Umbilical cord (tissue), 2 donors: ENCODE data around the gene ANKRD36. TPM values are rescaled to one million over a fixed set of nuclear protein-coding genes. Genes with fewer than 3 reads are reported as not detected.
"Not testable (repeated sequence)": the region's sequence is repeated elsewhere in the genome, so short reads cannot be mapped to it uniquely, and the experiment has no call there.

Experiments
- DNase-seq: peaks from one replicate; pipeline ENCODE4 v3.0.0-alpha.2; 2015; ENCODE audit warnings: low spot score
- total RNA-seq: library from RNA; depleted of rRNA; stranded (reverse); fragments of >200 nt; gene quantifications from one replicate; pipeline ENCODE4 v1.2.3, GENCODE V29; 2014; ENCODE audit warnings: low replicate concordance; ENCODE audit not compliant: insufficient read depth

The ANKRD36 gene
- total RNA-seq, 1 donor from 2014 or later, result 145 TPM

DNA sequence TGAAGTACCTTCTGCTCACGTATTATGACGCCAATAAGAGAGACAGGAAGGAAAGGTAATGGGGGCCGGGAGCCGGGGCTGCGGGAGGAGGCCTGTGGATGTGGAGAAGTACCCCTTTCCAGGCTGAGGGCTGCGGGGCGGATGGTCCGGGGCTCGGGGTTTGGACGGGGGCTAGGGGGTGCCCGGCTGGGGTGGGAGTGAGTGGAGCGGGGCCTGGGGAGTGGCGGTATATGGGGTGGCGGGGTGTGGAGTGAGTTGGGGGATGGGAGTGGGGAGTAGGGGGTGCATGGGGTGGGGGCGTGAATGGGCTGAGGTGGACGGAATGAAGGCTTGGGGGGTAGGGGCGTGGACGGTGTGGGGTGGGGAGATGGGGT, 916 bp downstream of the ANKRD36 start:
- not testable (repeated sequence) for DNase-seq

- DNase-seq, result not testable (repeated sequence)
Observed at GRCh38 chr2:97129090-97129489, 16.1 kb downstream of the ANKRD36 start.

DNA sequence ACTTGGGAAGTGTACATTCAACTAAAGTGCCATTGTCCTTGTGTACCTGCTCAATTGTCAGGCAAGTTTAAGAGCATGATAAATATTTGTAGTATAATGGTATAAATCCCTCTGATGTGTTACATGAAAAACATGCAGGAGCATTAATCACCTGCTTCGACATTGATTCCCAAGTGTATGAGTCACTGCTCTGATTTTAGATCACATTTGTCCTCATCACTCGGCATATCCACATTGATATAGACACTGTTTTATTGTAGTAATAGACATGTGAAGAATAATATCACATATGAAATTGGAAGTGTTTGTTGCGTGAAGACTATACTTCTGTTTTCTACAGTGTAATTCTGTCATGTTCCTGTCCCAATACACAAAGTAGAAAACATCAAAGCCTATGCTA, 31.1 kb downstream of the ANKRD36 start:
- DNase-seq, result not testable (repeated sequence)

GRCh38 chr2:97166548-97166947, 53.6 kb downstream of the ANKRD36 start:
- DNase-seq, result not testable (repeated sequence)

DNA sequence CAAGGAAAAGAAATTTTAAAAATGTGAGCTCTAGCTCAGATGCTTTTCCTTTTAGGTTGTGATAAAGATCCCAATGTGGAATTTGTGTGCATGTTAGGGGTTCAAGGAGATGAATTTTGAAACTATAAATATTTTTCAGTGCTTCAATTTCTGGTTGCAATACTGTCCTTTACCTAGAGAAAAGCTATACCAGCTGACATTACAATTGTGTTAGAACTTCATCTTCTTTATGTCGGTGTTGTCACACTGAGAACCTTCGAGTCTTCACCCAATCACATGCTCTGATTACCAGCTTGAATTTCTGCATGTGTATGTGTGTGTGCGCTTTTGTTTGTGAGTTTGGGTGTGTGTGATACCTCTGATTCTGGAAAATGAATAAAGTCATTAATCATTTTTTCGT, 55.0 kb downstream of the ANKRD36 start:
- not testable (repeated sequence) for DNase-seq

GRCh38 chr2:97168583-97168982, 55.6 kb downstream of the ANKRD36 start:
- not testable (repeated sequence) for DNase-seq

DNA sequence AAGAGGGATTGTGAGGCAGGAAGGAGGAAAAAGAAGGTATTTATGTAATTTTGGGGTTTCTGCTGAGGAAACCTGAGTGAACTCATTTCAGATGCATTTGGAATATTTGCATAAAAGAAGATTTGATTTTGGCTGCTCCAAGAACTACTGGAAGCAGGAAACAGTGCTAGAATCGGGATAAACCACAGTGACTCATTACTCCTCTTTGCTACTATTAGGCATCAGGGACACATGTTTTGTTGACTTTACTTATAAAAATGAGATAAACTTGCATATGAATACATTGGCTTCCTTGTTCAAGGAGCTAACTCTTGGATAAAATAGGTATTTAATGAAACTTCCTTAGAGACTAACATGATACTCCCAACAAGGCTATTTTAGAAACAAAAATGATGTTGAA, 67.4 kb downstream of the ANKRD36 start:
- DNase-seq, result not testable (repeated sequence)

- DNase-seq, result not testable (repeated sequence)
Observed at GRCh38 chr2:97195349-97195748, 82.4 kb downstream of the ANKRD36 start.

DNA sequence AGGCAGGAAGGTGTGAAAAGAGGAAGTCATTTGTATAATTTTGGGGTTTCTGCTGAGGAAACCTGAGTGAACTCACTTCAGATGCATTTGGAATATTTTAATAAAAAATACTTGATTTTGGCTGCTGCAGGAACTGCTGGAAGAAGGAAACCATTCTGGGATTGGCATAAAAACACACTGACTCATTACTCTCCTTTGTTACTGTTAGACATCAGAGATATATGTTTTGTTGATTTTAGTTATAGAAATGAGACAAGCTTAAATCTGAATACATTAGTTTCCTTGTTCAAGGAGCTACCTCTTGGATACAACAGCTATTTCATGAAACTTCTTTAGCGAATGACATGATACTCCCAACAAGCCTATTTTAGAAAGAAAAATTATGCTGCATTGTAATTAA, 84.3 kb downstream of the ANKRD36 start:
- not testable (repeated sequence) for DNase-seq

- DNase-seq, result not testable (repeated sequence)
Observed at GRCh38 chr2:97200887-97201286, 87.9 kb downstream of the ANKRD36 start.

GRCh38 chr2:97202643-97203250, 89.8 kb downstream of the ANKRD36 start:
- not testable (repeated sequence) for DNase-seq

DNA sequence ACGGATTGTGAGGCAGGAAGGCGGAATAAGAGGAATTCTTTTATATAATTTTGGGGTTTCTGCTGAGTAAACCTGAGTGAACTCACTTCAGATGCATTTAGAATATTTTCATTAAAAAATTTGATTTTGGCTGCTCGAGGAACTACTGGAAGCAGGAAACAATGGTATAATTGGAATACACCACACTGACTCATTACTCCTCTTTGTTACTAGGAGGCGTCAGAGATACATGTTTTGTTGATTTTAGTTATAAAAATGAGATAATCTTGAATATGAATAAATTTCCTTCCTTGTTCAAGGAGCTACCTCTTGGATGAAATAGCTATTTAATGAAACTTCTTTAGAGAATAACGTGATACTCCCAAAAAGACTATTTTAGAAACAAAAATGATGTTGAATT, 97.4 kb downstream of the ANKRD36 start:
- DNase-seq, result no peak

DNA sequence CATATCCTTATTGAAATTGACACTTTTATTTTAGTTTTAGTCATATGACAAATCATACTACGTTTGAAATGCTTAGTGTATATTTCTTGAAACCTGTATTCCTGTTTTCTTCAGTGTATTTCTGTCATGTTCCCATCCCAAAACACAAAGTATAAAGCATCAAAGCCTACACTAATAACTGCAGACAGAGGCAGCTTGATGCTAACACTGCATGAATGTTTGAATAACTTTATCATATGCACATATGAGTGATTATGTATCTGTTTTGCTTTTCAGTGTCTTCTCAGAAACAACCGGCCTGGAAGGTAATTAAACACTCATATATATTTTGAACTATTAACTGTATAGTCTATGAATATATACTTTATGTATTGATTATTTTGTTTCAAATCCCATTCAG, 102.1 kb downstream of the ANKRD36 start:
- DNase-seq, result not testable (repeated sequence)

DNA sequence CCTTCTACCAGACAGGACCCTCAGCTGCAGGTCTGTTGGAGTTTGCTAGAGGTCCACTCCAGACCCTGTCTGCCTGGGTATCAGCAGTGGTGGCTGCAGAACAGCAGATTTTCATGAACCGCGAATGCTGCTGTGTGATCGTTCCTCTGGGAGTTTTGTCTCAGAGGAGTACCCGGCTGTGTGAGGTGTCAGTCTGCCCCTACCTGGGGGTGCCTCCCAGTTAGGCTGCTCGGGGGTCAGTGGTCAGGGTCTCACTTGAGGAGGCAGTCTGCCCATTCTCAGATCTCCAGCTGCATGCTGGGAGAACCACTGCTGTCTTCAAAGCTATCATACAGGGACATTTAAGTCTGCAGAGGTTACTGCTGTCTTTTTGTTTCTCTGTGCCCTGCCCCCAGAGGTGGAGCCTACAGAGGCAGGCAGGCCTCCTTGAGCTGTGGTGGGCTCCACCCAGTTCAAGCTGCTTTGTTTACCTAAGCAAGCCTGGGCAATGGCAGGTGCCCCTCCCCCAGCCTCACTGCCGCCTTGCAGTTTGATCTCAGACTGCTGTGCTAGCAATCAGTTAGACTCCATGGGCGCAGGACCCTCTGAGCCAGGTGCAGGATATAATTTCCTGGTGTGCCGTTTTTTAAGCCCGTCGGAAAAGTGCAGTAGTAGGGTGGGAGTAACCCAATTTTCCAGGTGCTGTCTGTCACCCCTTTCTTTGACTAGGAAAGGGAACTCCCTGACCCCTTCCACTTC, 118.1 kb downstream of the ANKRD36 start:
- not testable (repeated sequence) for DNase-seq

- not testable (repeated sequence) for DNase-seq
Observed at GRCh38 chr2:97232981-97233380, 120.0 kb downstream of the ANKRD36 start.

DNA sequence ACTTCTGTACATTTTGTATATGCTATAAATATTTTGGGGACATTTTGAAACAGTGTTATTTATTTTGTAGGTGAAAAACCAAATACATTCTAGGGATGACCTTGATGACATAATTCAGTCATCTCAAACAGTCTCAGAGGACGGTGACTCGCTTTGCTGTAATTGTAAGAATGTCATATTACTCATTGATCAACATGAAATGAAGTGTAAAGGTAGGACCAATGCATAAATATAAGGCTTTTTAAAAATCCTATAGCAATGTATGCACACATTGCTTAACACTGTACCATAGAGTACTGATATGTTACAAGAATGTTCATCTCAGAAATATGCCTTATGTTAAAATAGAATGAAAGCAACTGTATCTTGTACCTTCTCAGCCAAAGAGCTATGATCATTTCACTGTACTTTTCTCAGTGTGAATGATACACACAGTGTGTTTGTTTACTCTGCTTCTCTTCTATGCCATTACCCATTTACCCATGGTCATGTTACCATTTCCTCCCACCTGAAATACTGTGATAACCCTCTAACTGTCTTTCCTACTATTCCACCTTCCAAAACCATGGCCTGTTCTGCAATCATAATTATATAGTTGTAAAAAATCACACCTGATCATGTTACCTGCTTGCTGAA, 120.8 kb downstream of the ANKRD36 start:
- DNase-seq, result not testable (repeated sequence)

- not testable (repeated sequence) for DNase-seq
Observed at GRCh38 chr2:97261192-97261591, 148.2 kb downstream of the ANKRD36 start.

- DNase-seq, result not testable (repeated sequence)
Observed at GRCh38 chr2:97266449-97266848, 153.5 kb downstream of the ANKRD36 start.

- DNase-seq, result peak; percentile 1
Observed at GRCh38 chr2:97267411-97268074, 154.6 kb downstream of the ANKRD36 start.

GRCh38 chr2:97268075-97268591, 155.2 kb downstream of the ANKRD36 start:
- peak; percentile 0 for DNase-seq

- DNase-seq, result not testable (repeated sequence)
Observed at GRCh38 chr2:97276232-97276798, 163.4 kb downstream of the ANKRD36 start.
